CD14-positive monocyte (primary cell): ENCODE results near the gene CIROP. TPM values are rescaled to one million over a fixed set of nuclear protein-coding genes. Genes with fewer than 3 reads are reported as not detected.

Experiments
- DNase-seq, 3 donors: peaks; one replicate each; pipeline ENCODE4 v3.0.0-alpha.2; 2011 to 2022
- H2AFZ ChIP-seq: 2 replicates; pipeline ENCODE4 v1.6.0; 2012; ENCODE audit warnings: mild to moderate bottlenecking, low read depth, low read length, inconsistent platforms; ENCODE audit not compliant: insufficient read depth, poor library complexity, severe bottlenecking
- H3K27ac ChIP-seq, 2 donors: 1 replicate in 1 of 2; 2 replicates in 1 of 2; pipeline ENCODE4 v1.5.1; 2012 to 2013; ENCODE audit warnings: low read length in 2 of 2, control low read depth in 1 of 2, inconsistent platforms in 1 of 2, low read depth in 1 of 2, mild to moderate bottlenecking in 1 of 2
- H3K27me3 ChIP-seq, 2 donors: one replicate each; pipeline versions ENCODE4 v1.6.0 to v1.6.1; 2011 to 2013; ENCODE audit warnings: low read length in 2 of 2; ENCODE audit not compliant: control insufficient read depth in 2 of 2, insufficient read depth in 2 of 2
- H3K36me3 ChIP-seq, 2 donors: replicated peaks in 1 of 2; 1 replicate in 1 of 2; 2 replicates in 1 of 2; pipeline versions ENCODE4 v1.5.1 to v1.6.1; 2012 to 2013; ENCODE audit warnings: low read length in 2 of 2, control low read depth in 1 of 2, inconsistent platforms in 1 of 2, mild to moderate bottlenecking in 1 of 2; ENCODE audit not compliant: insufficient read depth in 2 of 2, control insufficient read depth in 1 of 2
- H3K4me1 ChIP-seq, 2 donors: 1 replicate in 1 of 2; 2 replicates in 1 of 2; pipeline versions ENCODE4 v1.5.1 to v1.6.1; 2012 to 2013; ENCODE audit warnings: low read length in 2 of 2, control low read depth in 1 of 2, inconsistent platforms in 1 of 2, mild to moderate bottlenecking in 1 of 2, moderate library complexity in 1 of 2; ENCODE audit not compliant: insufficient read depth in 2 of 2, control insufficient read depth in 1 of 2
- H3K4me2 ChIP-seq: replicated peaks from 2 replicates; pipeline ENCODE3; 2012; ENCODE audit warnings: low read length, moderate library complexity, mild to moderate bottlenecking; ENCODE audit not compliant: poor library complexity, severe bottlenecking; ENCODE audit errors: extremely low read depth
- H3K4me3 ChIP-seq, 3 experiments: fragments of 200-600 bp in 1 of 3; sonication (generic) in 1 of 3; replicated peaks in 1 of 3; 1 replicate in 2 of 3; 2 replicates in 1 of 3; pipeline ENCODE4 v1.5.1; 2011 to 2013; ENCODE audit warnings: low read length in 3 of 3, mild to moderate bottlenecking in 3 of 3, control low read depth in 2 of 3, low read depth in 2 of 3, inconsistent platforms in 1 of 3, moderate library complexity in 1 of 3
- H3K79me2 ChIP-seq: 2 replicates; pipeline ENCODE4 v1.6.0; 2012; ENCODE audit warnings: mild to moderate bottlenecking, control low read depth, inconsistent platforms, low read length, moderate library complexity; ENCODE audit not compliant: insufficient read depth
- H3K9ac ChIP-seq: 2 replicates; pipeline ENCODE4 v1.6.0; 2017; ENCODE audit warnings: low read length, mild to moderate bottlenecking; ENCODE audit not compliant: insufficient read depth, poor library complexity, severe bottlenecking
- H3K9me3 ChIP-seq, 2 donors: replicated peaks in 1 of 2; 1 replicate in 1 of 2; 2 replicates in 1 of 2; pipeline versions ENCODE4 v1.5.1 to v1.6.1; 2012 to 2013; ENCODE audit warnings: low read length in 2 of 2, control low read depth in 1 of 2; ENCODE audit not compliant: control insufficient read depth in 1 of 2, insufficient read depth in 1 of 2
- H4K20me1 ChIP-seq: 2 replicates; pipeline ENCODE4 v1.6.0; 2012; ENCODE audit warnings: mild to moderate bottlenecking, low read length, control low read depth, moderate library complexity; ENCODE audit not compliant: insufficient read depth
- H3K27ac Mint-ChIP-seq, 7 donors: one replicate each; pipeline ENCODE4 v1.8.0; 2020; ENCODE audit warnings: mild to moderate bottlenecking in 7 of 7, mixed read lengths in 7 of 7, moderate library complexity in 6 of 7, inconsistent platforms in 2 of 7
- H3K27me3 Mint-ChIP-seq, 3 donors: one replicate each; pipeline ENCODE4 v1.8.0; 2021 to 2022; ENCODE audit warnings: low read depth in 3 of 3, mild to moderate bottlenecking in 3 of 3, mixed read lengths in 3 of 3, moderate library complexity in 3 of 3, inconsistent platforms in 1 of 3
- H3K36me3 Mint-ChIP-seq, 2 donors: one replicate each; pipeline ENCODE4 v1.8.0; 2020; ENCODE audit warnings: mixed read lengths in 2 of 2, inconsistent platforms in 1 of 2, mild to moderate bottlenecking in 1 of 2
- H3K4me1 Mint-ChIP-seq: one replicate; pipeline ENCODE4 v1.8.0; 2020; ENCODE audit warnings: mild to moderate bottlenecking, mixed read lengths
- H3K4me3 Mint-ChIP-seq, 2 donors: one replicate each; pipeline ENCODE4 v1.8.0; 2020; ENCODE audit warnings: mild to moderate bottlenecking in 2 of 2, mixed read lengths in 2 of 2, moderate library complexity in 1 of 2
- H3K9me3 Mint-ChIP-seq, 7 donors: one replicate each; pipeline ENCODE4 v1.8.0; 2020 to 2022; ENCODE audit warnings: mixed read lengths in 7 of 7, mild to moderate bottlenecking in 6 of 7, moderate library complexity in 6 of 7, inconsistent platforms in 2 of 7
- CTCF ChIP-seq: fragments of 200-600 bp; IDR thresholded peaks from one replicate; pipeline ENCODE4 v1.8.0; 2022; ENCODE audit warnings: antibody characterized with exemption, mild to moderate bottlenecking
- WGBS: methylation state at CpG from one replicate; pipeline ENCODE4 v1.1.5; 2013; ENCODE audit warnings: missing lambda C conversion rate; ENCODE audit not compliant: insufficient coverage; 5-methylcytosine and 5-hydroxymethylcytosine counted together
- intact Hi-C, 2 donors: fragments of 100-400 bp; cut with micrococcal nuclease; formaldehyde crosslinking; loops; one replicate each; pipeline versions ENCODE4 v1.15.0 to v1.15.1; 2023
- polyA plus RNA-seq, 3 donors: library from polyadenylated mRNA; depleted of rRNA in 1 of 3; unstranded in 2 of 3; stranded (reverse) in 1 of 3; fragments of 300-500 nt in 2 of 3; fragments of >200 nt in 1 of 3; fragmentation: Illumina TruSeq in 2 of 3; gene quantifications; 1 replicate in 2 of 3; 2 replicates in 1 of 3; pipeline ENCODE4 v1.2.3, GENCODE V29; 2012 to 2021

The CIROP gene
- polyA plus RNA-seq, 3 donors, result not detected

GRCh38 chr14:23104070-23104590, 659 bp downstream of the CIROP start:
- no peak overlapping the region for H3K27ac ChIP-seq
- H3K4me1 ChIP-seq, result peaks cover 12 to 17% of the 10 kb centered on the region in 2 donors
- no peaks in the 10 kb centered on the region for H3K27me3 ChIP-seq
- no peak overlapping the region for H3K4me3 ChIP-seq
- Mint-ChIP-seq H3K27ac (peak overlapping the region in 1 of 7 donors; percentile 8), H3K27me3 (peaks cover 1 to 4% (median 1%) of the 10 kb centered on the region in 3 donors), H3K9me3 (no peaks in the 10 kb centered on the region), H3K4me3 (no peak overlapping the region), H3K36me3 (peaks cover 5 to 6% of the 10 kb centered on the region in 2 donors), H3K4me1 (peaks cover 30% of the 10 kb centered on the region)
- WGBS, result 90% methylated on average over 2 of the region's 6 CpGs
- H4K20me1 ChIP-seq, result peaks cover 10% of the 10 kb centered on the region
- no peak for DNase-seq
- no peaks in the 10 kb centered on the region for H3K9me3 ChIP-seq
- no peak for TF ChIP-seq CTCF
- no peak overlapping the region for H3K4me2 ChIP-seq
- no peak overlapping the region for H3K9ac ChIP-seq
- H3K79me2 ChIP-seq, result peaks cover 6% of the 10 kb centered on the region
- intact Hi-C loops, result no loop called here
- peaks cover 2 to 5% of the 10 kb centered on the region in 2 donors for H3K36me3 ChIP-seq
- no peak overlapping the region for H2AFZ ChIP-seq

- peaks cover 10% of the 10 kb centered on the region for H4K20me1 ChIP-seq
- no peaks in the 10 kb centered on the region for H3K27me3 ChIP-seq
- no peak overlapping the region for H3K9ac ChIP-seq
- intact Hi-C loops, result no loop called here
- peaks cover 11% of the 10 kb centered on the region in 2 donors for H3K36me3 Mint-ChIP-seq
- no peak for TF ChIP-seq CTCF
- DNase-seq, result no peak
- peaks cover 7 to 10% of the 10 kb centered on the region in 2 donors for H3K36me3 ChIP-seq
- no peak overlapping the region for H2AFZ ChIP-seq
- no peak overlapping the region for H3K4me3 Mint-ChIP-seq
- WGBS, result 89% methylated on average over 4 of the region's 4 CpGs
- H3K4me2 ChIP-seq, result no peak overlapping the region
- H3K9me3 ChIP-seq, result no peaks in the 10 kb centered on the region
- no peak overlapping the region for H3K4me3 ChIP-seq
- H3K79me2 ChIP-seq, result peaks cover 12% of the 10 kb centered on the region
- H3K9me3 Mint-ChIP-seq, result no peaks in the 10 kb centered on the region
- H3K4me1 ChIP-seq, result peaks cover 12 to 17% of the 10 kb centered on the region in 2 donors
- peaks cover 1 to 4% (median 1%) of the 10 kb centered on the region in 3 donors for H3K27me3 Mint-ChIP-seq
- H3K27ac Mint-ChIP-seq, result no peak overlapping the region
- H3K4me1 Mint-ChIP-seq, result peaks cover 31% of the 10 kb centered on the region
- H3K27ac ChIP-seq, result no peak overlapping the region
Measured at GRCh38 chr14:23103581-23103980, 1.2 kb downstream of the CIROP start.
